A673 (cell line): ENCODE measurements around the gene SGMS2. TPM values are rescaled to one million over a fixed set of nuclear protein-coding genes. Genes with fewer than 3 reads are reported as not detected.

ENCODE experiments used
- BruUV-seq: library from RNA; stranded (reverse); fragments of 400-500 nt; replicated peaks from 2 replicates; lab custom pipeline; 2021; lab: Mats Ljungman, UMichigan
- CTCF ChIA-PET: fragments of 300-600 bp; sonication (Branson Sonifier 250); formaldehyde crosslinking; loops from one replicate; lab custom pipeline; 2022; ENCODE audit warnings: antibody characterized with exemption; lab: Charles Lee
- POLR2A ChIA-PET: fragments of 300-600 bp; sonication (Branson Sonifier 250); formaldehyde crosslinking; loops from one replicate; lab custom pipeline; 2022; ENCODE audit warnings: antibody characterized with exemption; ENCODE audit not compliant: low non-redundant PET; lab: Charles Lee
- DNase-seq: peaks from one replicate; pipeline ENCODE4 v3.0.0-alpha.2; 2015; ENCODE audit warnings: low spot score
- H3K27ac ChIP-seq: fragments of 200-600 bp; sonication (generic); 2 replicates; pipeline ENCODE4 v1.5.1; 2016; ENCODE audit warnings: mixed run types, low read depth, mild to moderate bottlenecking, mixed read lengths, antibody characterized with exemption, low read length; ENCODE audit not compliant: poor library complexity, severe bottlenecking
- H3K27me3 ChIP-seq: fragments of 200-600 bp; sonication (generic); replicated peaks from 2 replicates; pipeline ENCODE4 v1.6.1; 2017; ENCODE audit warnings: mixed run types, low read depth, mild to moderate bottlenecking, mixed read lengths, antibody characterized with exemption, low read length; ENCODE audit not compliant: insufficient read depth, poor library complexity
- H3K36me3 ChIP-seq: fragments of 200-600 bp; sonication (generic); 2 replicates; pipeline ENCODE4 v1.6.1; 2016; ENCODE audit warnings: mixed run types, mild to moderate bottlenecking, mixed read lengths, antibody characterized with exemption, low read length; ENCODE audit not compliant: insufficient read depth, poor library complexity, severe bottlenecking
- H3K4me1 ChIP-seq: fragments of 200-600 bp; sonication (generic); 2 replicates; pipeline ENCODE4 v1.6.1; 2017; ENCODE audit warnings: mixed run types, mild to moderate bottlenecking, mixed read lengths, antibody characterized with exemption, low read length; ENCODE audit not compliant: insufficient read depth, poor library complexity, severe bottlenecking
- H3K4me3 ChIP-seq: fragments of 200-600 bp; sonication (generic); 2 replicates; pipeline ENCODE4 v1.5.1; 2016; ENCODE audit warnings: low read depth, mixed run types, mild to moderate bottlenecking, mixed read lengths, low read length; ENCODE audit not compliant: poor library complexity, severe bottlenecking
- H3K9me3 ChIP-seq: fragments of 200-600 bp; sonication (generic); 2 replicates; pipeline ENCODE4 v1.6.1; 2016; ENCODE audit warnings: mixed run types, low read depth, mild to moderate bottlenecking, mixed read lengths, antibody characterized with exemption, low read length; ENCODE audit not compliant: poor library complexity, severe bottlenecking
- EZH2 ChIP-seq: fragments of 200-600 bp; sonication (generic); IDR thresholded peaks from 2 replicates; pipeline ENCODE4 v1.6.1; 2017; ENCODE audit warnings: borderline replicate concordance, low read depth, mild to moderate bottlenecking, mixed read lengths, antibody characterized with exemption, low read length; ENCODE audit not compliant: poor library complexity, severe bottlenecking
- intact Hi-C: fragments of 100-400 bp; cut with micrococcal nuclease; formaldehyde crosslinking; loops from one replicate; pipeline ENCODE4 v1.10.0; 2022; ENCODE audit not compliant: unreplicated experiment
- total RNA-seq: library from RNA; stranded (reverse); gene quantifications from 2 replicates; pipeline ENCODE4 v1.2.3, GENCODE V29; 2021
- TF ChIP-seq, protein P1 (sequence below): fragments of 300-800, 200-600 bp; sonication (generic); conservative IDR thresholded peaks from 2 replicates; pipeline ENCODE4 v1.5.1; 2017; ENCODE audit warnings: low read depth, mild to moderate bottlenecking, antibody characterized with exemption, low read length, moderate library complexity, mixed read lengths

Gene SGMS2
- total RNA-seq, 1 experiment from 2014 or later: 4.3 TPM

DNA sequence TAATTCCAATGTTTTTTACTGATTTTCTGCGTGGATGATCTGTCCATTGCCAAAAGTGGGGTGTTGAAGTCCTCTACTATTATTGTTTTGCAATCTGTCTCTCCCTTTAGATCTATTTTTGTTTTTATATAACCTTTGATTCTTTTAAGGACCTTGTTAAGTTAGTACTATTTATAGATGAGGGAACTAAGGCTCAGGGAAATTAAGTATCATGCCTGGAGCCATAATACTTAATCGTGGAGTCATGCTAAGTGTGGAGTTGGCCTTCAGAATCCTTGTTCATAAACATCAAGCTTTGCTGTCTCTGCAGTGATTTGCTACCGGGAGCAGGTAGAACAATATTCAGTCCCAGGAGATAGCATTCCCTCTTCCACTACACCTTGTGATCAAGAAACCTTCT is 31.0 kb downstream of the SGMS2 start:
- TF ChIP-seq, protein P1, sequence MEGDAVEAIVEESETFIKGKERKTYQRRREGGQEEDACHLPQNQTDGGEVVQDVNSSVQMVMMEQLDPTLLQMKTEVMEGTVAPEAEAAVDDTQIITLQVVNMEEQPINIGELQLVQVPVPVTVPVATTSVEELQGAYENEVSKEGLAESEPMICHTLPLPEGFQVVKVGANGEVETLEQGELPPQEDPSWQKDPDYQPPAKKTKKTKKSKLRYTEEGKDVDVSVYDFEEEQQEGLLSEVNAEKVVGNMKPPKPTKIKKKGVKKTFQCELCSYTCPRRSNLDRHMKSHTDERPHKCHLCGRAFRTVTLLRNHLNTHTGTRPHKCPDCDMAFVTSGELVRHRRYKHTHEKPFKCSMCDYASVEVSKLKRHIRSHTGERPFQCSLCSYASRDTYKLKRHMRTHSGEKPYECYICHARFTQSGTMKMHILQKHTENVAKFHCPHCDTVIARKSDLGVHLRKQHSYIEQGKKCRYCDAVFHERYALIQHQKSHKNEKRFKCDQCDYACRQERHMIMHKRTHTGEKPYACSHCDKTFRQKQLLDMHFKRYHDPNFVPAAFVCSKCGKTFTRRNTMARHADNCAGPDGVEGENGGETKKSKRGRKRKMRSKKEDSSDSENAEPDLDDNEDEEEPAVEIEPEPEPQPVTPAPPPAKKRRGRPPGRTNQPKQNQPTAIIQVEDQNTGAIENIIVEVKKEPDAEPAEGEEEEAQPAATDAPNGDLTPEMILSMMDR: no peak
- TF ChIP-seq EZH2: no peak
- no TSS peak for BruUV-seq
- DNase-seq: no peak
- Histone ChIP-seq H3K27ac (no peak overlapping the region), H3K9me3 (no peaks in the 10 kb centered on the region), H3K36me3 (no peaks in the 10 kb centered on the region), H3K27me3 (no peaks in the 10 kb centered on the region), H3K4me1 (peaks cover 4% of the 10 kb centered on the region), H3K4me3 (no peak overlapping the region)
- POLR2A ChIA-PET: no interaction called here
- intact Hi-C loops: no loop called here
- CTCF ChIA-PET: no interaction called here

DNA sequence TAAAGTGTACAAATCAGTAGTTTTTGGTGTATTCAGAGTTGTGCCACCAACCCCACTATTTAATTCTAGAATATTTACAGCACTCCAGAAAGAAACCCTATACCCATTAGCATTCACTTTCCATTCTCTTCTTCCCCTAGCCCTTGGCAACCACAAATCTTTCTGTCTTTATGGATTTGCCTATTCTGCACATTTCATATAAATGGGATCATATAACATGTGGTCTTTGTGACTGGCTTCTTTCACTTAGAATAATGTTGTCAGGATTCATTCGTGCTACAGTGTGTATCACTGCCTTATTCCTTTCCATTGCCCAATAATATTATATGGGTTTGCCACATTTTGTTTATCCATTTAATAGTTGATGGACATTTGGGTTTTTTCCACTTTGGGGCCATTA is 32.2 kb downstream of the SGMS2 start:
- Histone ChIP-seq H3K27ac (no peak overlapping the region), H3K36me3 (no peaks in the 10 kb centered on the region), H3K4me3 (no peak overlapping the region), H3K9me3 (no peaks in the 10 kb centered on the region), H3K4me1 (peaks cover 4% of the 10 kb centered on the region), H3K27me3 (no peaks in the 10 kb centered on the region)
- BruUV-seq: no TSS peak
- no peak for TF ChIP-seq EZH2
- TF ChIP-seq, protein P1: no peak
- intact Hi-C loops: no loop called here
- CTCF ChIA-PET: no interaction called here
- DNase-seq: no peak
- POLR2A ChIA-PET: no interaction called here

DNA sequence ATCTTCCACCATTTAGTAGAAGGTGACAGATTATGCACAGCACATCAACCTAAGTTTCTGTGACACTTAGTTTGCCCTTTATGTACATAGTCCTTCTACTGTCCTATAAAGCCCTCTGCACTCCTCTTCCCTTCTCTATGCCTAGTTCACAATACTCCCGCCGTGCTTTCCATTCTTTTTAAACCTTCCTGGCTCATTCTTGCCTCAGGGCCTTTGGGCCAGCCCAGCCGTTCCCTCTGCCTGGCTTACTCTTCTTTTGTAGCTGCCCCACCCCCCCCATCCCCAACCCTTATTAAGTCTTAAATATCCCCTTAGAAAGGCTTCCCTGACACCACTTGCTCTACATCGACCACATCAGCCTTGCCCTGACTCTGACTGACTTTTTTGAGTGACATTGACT is 33.0 kb downstream of the SGMS2 start:
- H3K36me3 ChIP-seq: no peaks in the 10 kb centered on the region
- ChIA-PET CTCF (no interaction called here), POLR2A (no interaction called here)
- BruUV-seq: no TSS peak
- TF ChIP-seq, protein P1: no peak
- TF ChIP-seq EZH2: no peak
- DNase-seq: no peak
- H3K4me3 ChIP-seq: no peak overlapping the region
- no peak overlapping the region for H3K27ac ChIP-seq
- no peaks in the 10 kb centered on the region for H3K27me3 ChIP-seq
- intact Hi-C loops: no loop called here
- H3K4me1 ChIP-seq: peaks cover 4% of the 10 kb centered on the region
- H3K9me3 ChIP-seq: no peaks in the 10 kb centered on the region
